DMS153 treated with DMSO at 0.1 percent for 48 hours (cell line): Measurements from ENCODE around the gene MED1.
A peak's percentile ranks its signal among the peaks of the same experiment; 100 is the strongest.
"Not testable (repeated sequence)": the region's sequence is repeated elsewhere in the genome, so short reads cannot be mapped to it uniquely, and the experiment has no call there.

Experiments used
- DNase-seq: peaks from one replicate; lab custom pipeline; 2025; ENCODE audit not compliant: unreplicated experiment; lab: John Stamatoyannopoulos, UW

The MED1 gene

GRCh38 chr17:39416141-39416540 lies 34.9 kb downstream of the MED1 start:
- no peak for DNase-seq

DNA sequence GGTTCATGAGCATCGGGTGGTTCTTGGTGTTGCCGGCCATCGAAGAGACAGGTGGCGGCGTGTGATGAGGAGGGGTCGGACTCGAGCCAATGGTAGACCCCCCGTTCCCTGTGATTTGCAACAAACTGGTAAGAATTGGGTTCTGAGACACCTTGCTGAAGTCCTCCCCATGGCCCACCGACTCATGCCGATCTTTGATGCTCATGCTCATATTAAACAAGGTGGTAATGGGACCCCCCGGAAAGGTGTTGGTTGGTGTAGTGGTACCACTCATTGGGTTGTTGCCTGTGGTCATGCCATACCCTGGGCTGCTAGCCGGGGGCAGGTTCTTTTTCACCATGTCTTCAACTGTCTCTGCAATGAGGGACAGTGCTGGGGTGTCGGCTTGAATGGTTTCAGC lies 40.8 kb downstream of the MED1 start:
- no peak for DNase-seq

DNA sequence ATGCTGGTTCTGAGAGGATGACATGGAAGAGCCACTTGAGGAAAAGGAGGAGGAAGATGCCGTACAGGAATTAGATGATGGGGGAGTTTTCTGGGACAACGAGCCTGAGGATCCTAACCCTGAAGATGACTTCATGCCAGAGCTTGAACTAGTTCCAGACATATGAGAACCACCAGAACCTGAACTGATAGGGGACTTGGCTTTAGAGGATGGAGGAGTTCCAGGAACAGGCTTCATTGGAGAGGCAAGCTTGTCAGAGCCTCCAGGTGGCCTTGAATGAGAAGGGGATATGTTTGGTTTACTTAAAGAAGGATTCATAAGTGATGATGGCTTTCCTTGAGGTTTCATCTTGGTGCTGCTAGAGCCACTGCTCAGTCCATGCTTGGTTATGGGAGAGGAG lies 42.7 kb downstream of the MED1 start:
- no peak for DNase-seq

- no peak for DNase-seq
Observed at GRCh38 chr17:39406951-39407350, 44.1 kb downstream of the MED1 start.

- DNase-seq: no peak
Observed at GRCh38 chr17:39405436-39405835, 45.6 kb downstream of the MED1 start.

- DNase-seq: no peak
Observed at GRCh38 chr17:39404542-39405378, 46.3 kb downstream of the MED1 start.

DNA sequence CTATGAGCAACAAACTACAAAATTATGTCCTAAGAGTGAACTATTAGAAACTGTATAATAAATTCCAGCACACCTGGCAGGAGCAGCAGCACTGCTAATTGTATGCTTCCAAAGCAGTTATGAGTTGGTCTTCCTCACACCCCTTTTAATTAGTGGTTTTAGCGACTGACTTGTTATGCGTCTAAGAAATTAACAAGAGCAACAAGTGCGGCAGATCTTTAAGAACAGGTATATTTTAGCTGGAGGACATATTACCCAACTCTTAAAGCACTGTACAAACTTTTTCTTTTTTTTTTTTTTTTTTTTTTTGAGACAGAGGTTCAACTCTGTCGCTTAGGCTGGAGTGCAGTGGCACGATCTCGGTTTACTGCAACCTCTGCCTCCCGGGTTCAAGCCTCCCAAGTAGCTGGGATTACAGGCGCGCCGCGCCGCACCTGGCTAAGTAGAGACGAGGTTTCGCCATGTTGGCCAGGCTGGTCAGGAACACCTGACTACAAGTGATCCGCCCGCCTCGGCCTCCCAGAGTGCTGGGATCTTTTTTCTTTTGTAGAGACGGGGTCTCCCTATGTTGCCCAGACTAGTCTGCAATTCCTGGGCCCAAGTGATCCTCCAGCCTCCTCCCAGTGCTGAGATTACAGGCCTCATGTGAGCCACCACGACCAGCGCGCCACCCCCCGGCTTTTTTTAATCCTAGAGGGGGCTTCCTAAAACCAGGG lies 48.0 kb downstream of the MED1 start:
- DNase-seq: no peak

GRCh38 chr17:39402244-39402889 lies 48.7 kb downstream of the MED1 start:
- peak; percentile 80 for DNase-seq

- peak; percentile 47 for DNase-seq
Observed at GRCh38 chr17:39401412-39402243, 49.4 kb downstream of the MED1 start, which contains the start of gene FBXL20. FBXL20 (minus strand) TSS chr17:39401626; CDS start chr17:39401402, 224 bp downstream.

DNA sequence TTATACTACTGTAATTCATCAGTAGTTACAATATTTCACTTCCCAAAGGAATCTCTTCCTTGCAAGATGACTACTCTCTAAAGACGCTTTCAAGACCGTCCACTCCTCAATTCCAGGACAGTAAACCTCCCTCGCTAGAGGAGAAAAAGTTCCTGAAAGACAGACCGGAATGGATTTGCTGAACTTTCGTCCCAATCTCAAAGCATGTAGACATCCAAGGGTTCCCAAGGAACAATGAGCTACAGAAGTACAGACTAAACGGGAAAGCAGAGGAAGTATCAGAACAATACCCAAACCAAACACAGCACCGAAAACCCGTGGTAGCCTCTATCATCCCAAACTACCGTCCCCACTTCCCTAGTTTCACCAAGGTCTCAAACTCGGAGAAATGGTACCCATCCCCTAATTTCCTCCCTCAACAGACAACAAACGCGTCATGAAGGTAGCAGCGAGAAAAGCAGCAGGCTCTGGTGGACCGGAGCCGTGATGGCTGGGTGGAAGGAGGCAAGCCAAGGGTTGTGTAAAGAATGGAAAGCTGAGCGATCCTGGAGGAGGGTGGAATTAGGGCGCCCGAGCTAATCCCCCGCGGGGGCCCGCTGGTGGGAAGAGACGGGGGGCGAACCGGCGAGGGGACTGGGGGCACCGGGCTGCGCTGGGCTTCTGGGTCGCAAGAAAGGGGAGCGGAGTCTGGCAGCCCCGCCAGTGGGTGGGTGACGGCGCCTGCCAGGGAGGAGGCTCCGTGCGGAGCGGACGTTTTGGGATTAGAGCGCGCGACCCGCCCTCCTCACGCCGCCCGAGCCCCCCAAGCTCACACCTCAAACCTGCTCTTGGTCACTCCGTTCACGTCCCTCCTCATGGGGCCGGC lies 50.3 kb downstream of the MED1 start:
- no peak for DNase-seq

DNA sequence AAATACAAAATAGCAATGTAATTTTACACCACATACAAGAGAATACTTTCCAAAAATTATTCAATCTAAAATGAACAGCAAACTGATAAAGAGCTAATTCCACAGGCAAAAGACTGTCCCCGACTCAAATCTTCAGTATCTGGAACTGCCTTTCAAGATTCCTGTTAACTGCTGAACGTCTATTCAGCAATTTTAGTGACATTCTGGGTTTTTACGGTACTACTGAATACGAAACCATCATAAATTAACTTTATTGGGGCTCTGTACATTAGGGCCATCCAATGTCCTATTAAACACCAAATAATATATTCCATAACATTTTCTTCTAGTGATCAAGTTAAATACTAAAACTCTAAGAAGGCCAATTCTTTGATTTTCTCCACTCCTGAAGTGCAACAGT lies 51.3 kb downstream of the MED1 start:
- no peak for DNase-seq

DNA sequence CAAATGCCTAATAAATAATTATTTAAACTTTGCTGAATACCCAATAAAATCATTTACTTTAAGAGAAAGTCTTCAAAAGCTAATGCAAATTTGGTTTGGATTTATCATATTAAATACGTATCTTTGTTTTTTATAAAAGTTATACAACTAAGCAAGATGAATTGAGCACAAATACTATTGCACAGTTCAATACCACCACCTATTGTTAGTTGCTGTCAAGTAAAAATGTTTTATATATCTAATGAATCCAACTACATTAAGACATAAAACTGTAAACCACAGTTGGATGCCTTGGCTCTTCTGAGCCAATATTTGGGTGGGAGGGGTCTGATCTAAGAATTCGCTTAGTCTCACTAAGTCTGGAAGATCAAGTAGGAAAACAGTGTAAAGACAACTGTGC lies 57.3 kb downstream of the MED1 start:
- DNase-seq: no peak

GRCh38 chr17:39391448-39391847 lies 59.6 kb downstream of the MED1 start:
- no peak for DNase-seq

DNA sequence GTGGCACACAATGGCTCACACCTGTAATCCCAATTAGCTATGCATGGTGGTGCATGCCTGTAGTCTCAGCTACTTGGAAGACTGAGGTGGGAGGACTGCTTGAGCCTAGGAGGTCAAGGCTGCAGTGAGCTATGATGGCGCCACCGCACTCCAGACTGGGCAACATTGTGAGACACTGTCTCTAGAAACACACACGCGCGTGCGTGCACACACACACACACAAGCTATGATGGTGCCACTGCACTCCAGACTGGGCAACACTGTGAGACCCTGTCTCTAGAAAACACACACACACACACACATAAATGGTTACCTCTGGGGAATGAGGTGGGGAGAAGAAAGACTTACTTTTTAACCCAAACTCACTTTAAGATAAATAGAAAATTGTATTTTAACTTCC lies 66.0 kb downstream of the MED1 start:
- DNase-seq: no peak

- no peak for DNase-seq
Observed at GRCh38 chr17:39380144-39380543, 70.9 kb downstream of the MED1 start.

GRCh38 chr17:39376434-39376833 lies 74.6 kb downstream of the MED1 start:
- DNase-seq: no peak

DNA sequence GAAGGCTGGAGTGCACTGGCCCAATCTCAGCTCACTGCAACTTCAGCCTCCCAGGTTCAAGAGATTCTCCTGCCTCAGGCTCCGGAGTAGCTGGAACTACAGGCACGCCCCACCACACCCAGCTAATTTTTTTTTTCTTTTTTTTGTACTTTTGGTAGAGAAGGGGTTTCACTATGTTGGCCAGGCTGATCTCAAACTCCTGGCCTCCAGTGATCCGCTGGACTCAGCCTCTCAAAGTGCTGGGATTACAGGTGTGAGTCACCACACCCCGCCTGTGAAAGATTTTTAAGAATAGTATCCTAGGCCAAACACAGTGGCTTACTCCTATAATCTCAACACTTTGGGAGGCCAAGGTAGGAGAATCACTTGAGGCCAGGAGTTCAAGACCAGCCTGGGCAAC lies 83.3 kb downstream of the MED1 start:
- DNase-seq: not testable (repeated sequence)

DNA sequence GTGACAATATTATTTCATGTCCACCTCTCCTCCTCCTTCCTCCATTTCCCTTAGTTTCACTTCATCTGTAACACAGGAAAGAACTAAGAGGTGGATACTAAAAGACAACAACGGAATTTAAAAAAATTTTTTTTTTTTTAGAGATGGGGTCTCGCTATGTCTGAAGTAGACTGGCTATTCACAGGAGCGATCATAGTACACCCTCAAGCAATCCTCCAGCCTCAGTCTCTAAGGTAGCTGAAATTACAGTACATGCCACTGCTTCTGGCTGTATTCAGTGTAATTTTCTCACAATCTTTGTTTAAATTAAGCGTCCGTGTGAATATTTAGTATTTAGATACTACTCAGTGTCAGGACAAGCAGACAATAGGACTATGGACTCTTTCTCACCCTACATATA lies 85.2 kb downstream of the MED1 start:
- DNase-seq: no peak

- DNase-seq: no peak
Observed at GRCh38 chr17:39365242-39365641, 85.8 kb downstream of the MED1 start.
